Measurements from ENCODE around the gene CXCL3. TPM values are rescaled to one million over a fixed set of nuclear protein-coding genes. Genes with fewer than 3 reads are reported as not detected.

Gene CXCL3
- total RNA-seq, 1 donor from 2014 or later = 5.9 TPM

DNA sequence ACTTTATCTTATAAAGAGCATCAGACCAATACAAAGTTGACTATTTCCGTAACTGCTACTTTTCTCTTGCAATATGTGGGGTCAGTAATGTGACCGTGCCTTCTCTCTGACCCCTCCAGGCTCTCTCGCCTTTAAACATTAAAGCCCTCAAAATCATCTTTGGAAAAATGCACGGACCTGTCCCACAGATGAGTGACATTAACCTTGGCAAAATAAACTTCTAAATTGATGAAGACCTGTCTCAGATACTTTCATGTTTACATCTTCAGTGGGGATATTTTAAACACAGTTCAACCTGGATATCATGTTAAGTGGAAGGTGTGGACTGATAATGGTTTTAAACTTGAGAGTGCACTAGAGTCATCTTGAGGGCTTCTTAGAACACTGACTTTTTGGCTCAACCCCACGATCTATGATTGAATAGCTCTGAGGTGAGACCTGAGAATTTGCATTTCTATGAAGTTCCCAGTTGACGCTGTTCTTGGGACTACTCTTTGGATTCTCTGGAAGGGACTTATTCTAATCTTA is 26.7 kb upstream of the CXCL3 start:
- no peaks in the 10 kb centered on the region for H3K9me3 Mint-ChIP-seq
- no peak overlapping the region for H3K4me3 Mint-ChIP-seq
- H3K36me3 Mint-ChIP-seq = no peaks in the 10 kb centered on the region
- H3K4me1 Mint-ChIP-seq (ENCODE audit: unreplicated experiment) = no peaks in the 10 kb centered on the region
- no peak for TF ChIP-seq CTCF (conservative IDR thresholded peaks at IDR 0.05)
- DNase-seq (ENCODE audit: extremely low spot score, unreplicated experiment) = no peak
- no peak overlapping the region for H3K27ac Mint-ChIP-seq
- H3K27me3 Mint-ChIP-seq = no peaks in the 10 kb centered on the region

GRCh38 chr4:74063859-74064258 is 25.4 kb upstream of the CXCL3 start:
- Mint-ChIP-seq H3K4me3 (no peak overlapping the region), H3K27me3 (no peaks in the 10 kb centered on the region), H3K4me1 (ENCODE audit: unreplicated experiment) (no peaks in the 10 kb centered on the region), H3K36me3 (no peaks in the 10 kb centered on the region), H3K27ac (no peak overlapping the region), H3K9me3 (no peaks in the 10 kb centered on the region)
- no peak for TF ChIP-seq CTCF (conservative IDR thresholded peaks at IDR 0.05)
- no peak for DNase-seq (ENCODE audit: extremely low spot score, unreplicated experiment)

GRCh38 chr4:74062953-74063352 is 24.5 kb upstream of the CXCL3 start:
- no peak for TF ChIP-seq CTCF (conservative IDR thresholded peaks at IDR 0.05)
- Mint-ChIP-seq H3K4me1 (ENCODE audit: unreplicated experiment) (no peaks in the 10 kb centered on the region), H3K9me3 (no peaks in the 10 kb centered on the region), H3K27me3 (no peaks in the 10 kb centered on the region), H3K27ac (no peak overlapping the region), H3K36me3 (no peaks in the 10 kb centered on the region), H3K4me3 (no peak overlapping the region)
- no peak for DNase-seq (ENCODE audit: extremely low spot score, unreplicated experiment)

GRCh38 chr4:74061430-74061829 is 22.9 kb upstream of the CXCL3 start:
- no peak for DNase-seq (ENCODE audit: extremely low spot score, unreplicated experiment)
- TF ChIP-seq CTCF (conservative IDR thresholded peaks at IDR 0.05) = no peak
- Mint-ChIP-seq H3K36me3 (no peaks in the 10 kb centered on the region), H3K27ac (no peak overlapping the region), H3K4me1 (ENCODE audit: unreplicated experiment) (no peaks in the 10 kb centered on the region), H3K27me3 (no peaks in the 10 kb centered on the region), H3K9me3 (no peaks in the 10 kb centered on the region), H3K4me3 (no peak overlapping the region)

DNA sequence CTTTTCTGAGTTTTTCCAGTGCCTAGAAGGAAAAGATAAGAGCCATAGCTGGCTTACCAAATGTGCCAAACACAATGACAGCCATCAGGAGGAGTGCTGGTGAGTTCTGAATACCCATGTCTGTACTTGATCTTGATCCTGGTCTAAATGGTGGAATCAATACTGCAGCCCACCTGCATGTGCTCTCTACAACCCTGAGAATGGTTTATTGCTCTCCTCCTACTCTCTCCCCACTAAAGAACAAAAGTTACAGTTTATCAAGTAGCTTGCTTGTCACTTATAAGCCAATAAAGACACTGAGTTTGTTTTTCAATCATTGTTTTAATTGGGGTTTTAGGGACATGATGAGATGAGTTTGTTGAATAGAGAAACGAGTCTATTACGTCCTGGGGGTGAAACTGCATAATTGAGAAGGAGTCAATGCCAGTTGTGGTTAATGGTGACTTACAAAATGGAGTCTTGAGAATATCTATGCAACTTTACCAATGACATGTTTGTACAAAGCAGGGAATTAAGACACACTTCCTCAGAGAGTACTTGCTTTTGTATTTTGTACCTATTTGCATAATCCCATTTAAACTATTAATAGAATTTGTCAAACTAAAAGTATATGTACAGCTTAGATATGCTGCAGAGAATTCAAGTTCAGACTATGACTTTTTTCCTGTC is 20.8 kb upstream of the CXCL3 start:
- H3K36me3 Mint-ChIP-seq = no peaks in the 10 kb centered on the region
- H3K27ac Mint-ChIP-seq = no peak overlapping the region
- H3K4me3 Mint-ChIP-seq = no peak overlapping the region
- H3K4me1 Mint-ChIP-seq (ENCODE audit: unreplicated experiment) = no peaks in the 10 kb centered on the region
- TF ChIP-seq CTCF (conservative IDR thresholded peaks at IDR 0.05) = no peak
- peaks cover 4% of the 10 kb centered on the region for H3K9me3 Mint-ChIP-seq
- no peak for DNase-seq (ENCODE audit: extremely low spot score, unreplicated experiment)
- H3K27me3 Mint-ChIP-seq = peaks cover under 1% of the 10 kb centered on the region

All from type B pancreatic cell (in vitro differentiated cells).